Measurements from ENCODE around the gene PAFAH1B1. TPM values are rescaled to one million over a fixed set of nuclear protein-coding genes. Genes with fewer than 3 reads are reported as not detected.
"Not testable (repeated sequence)": the region's sequence is repeated elsewhere in the genome, so short reads cannot be mapped to it uniquely, and the experiment has no call there.

Gene PAFAH1B1
- total RNA-seq, 1 donor from 2014 or later: 109 TPM

DNA sequence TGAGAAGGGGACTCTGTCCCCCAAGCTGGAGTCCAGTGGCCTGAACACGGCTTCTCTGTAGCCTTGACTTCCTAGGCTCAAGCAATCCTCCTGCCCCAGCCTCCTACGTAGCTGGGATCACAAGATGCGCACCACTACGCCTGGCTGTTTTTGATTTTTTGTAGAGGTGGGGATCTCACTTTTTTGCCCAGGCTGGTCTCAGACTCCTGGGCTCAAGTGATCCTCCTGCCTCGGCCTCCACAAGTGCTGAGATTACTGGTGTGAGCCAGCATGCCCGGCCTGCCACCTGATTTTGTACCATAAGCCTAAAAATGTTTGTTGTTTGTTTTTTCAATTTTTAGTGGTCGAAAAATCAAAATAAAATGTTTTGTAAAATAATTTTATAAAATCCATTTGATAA, 19.2 kb downstream of the PAFAH1B1 start:
- Histone ChIP-seq H3K27me3 (ENCODE audit: control insufficient read depth, insufficient read depth, low read length) (no peaks in the 10 kb centered on the region), H3K36me3 (ENCODE audit: control insufficient read depth, insufficient read depth, low read length) (peaks cover 7% of the 10 kb centered on the region), H3K4me3 (ENCODE audit: low read depth, low read length) (no peak overlapping the region)
- TF ChIP-seq, protein P1, sequence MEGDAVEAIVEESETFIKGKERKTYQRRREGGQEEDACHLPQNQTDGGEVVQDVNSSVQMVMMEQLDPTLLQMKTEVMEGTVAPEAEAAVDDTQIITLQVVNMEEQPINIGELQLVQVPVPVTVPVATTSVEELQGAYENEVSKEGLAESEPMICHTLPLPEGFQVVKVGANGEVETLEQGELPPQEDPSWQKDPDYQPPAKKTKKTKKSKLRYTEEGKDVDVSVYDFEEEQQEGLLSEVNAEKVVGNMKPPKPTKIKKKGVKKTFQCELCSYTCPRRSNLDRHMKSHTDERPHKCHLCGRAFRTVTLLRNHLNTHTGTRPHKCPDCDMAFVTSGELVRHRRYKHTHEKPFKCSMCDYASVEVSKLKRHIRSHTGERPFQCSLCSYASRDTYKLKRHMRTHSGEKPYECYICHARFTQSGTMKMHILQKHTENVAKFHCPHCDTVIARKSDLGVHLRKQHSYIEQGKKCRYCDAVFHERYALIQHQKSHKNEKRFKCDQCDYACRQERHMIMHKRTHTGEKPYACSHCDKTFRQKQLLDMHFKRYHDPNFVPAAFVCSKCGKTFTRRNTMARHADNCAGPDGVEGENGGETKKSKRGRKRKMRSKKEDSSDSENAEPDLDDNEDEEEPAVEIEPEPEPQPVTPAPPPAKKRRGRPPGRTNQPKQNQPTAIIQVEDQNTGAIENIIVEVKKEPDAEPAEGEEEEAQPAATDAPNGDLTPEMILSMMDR (IDR thresholded peaks at IDR 0.05; ENCODE audit: insufficient read depth, low read length, severe bottlenecking): no peak
- DNase-seq (ENCODE audit: low read depth) (no peak), FAIRE-seq (no peak)

DNA sequence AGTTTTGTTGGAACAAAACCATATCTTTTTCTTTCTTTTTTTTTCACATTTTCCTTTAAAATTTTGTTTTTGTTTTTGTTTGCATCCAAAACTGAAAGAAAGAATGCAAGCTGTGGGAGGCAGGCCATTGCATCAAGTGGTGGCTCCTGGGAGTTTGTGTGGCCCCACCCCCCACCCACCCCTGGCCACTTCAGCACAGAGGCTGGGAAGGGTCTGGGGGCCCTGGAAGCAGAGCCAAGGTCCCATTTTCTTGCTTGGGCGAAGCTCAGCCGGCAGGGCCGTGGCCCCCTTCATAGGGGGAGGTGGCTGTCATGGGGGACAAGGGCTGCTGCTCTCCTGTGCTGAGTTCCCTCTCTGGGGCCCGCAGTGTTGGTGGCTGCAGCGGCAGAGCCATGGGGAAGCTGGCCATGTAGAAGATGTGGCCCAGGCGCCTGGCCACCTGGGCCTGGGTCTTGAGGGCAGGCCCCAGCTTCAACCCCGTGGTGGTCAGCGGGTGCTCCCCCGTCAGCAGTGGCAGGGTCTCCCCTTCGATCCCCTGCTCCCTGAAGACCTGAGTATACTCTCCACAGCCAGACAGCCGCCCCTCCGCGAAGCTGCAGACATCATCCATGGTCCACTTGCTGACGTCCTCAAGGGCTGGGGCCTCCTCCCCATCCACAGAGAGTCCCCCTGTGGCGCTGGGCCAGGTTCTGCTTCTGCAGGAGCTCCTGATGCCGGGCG, 19.8 kb downstream of the PAFAH1B1 start:
- Histone ChIP-seq H3K27me3 (ENCODE audit: control insufficient read depth, insufficient read depth, low read length) (no peaks in the 10 kb centered on the region), H3K4me3 (ENCODE audit: low read depth, low read length) (no peak overlapping the region), H3K36me3 (ENCODE audit: control insufficient read depth, insufficient read depth, low read length) (peaks cover 7% of the 10 kb centered on the region)
- FAIRE-seq: no peak
- no peak for DNase-seq (ENCODE audit: low read depth)
- TF ChIP-seq, protein P1 (IDR thresholded peaks at IDR 0.05; ENCODE audit: insufficient read depth, low read length, severe bottlenecking): no peak

DNA sequence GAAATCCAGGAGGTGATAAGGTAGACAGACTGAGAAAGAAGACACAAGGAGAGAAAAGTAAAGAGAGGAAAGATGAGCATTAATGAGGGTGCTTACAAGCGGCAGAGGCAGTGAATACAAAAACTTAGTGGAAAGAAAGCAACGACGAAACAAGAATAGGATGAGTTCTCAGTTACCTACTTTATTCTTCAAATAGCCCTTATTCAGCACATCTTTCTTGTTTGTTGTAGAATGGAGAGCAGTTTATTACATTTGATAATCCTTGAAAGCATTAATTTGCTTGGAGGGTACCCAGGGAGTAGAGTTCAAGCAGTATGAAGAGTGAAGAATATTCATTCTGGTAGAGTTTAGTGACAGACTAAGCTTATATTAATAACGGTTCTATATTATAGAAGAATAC, 22.4 kb downstream of the PAFAH1B1 start:
- Histone ChIP-seq H3K36me3 (ENCODE audit: control insufficient read depth, insufficient read depth, low read length) (peaks cover 7% of the 10 kb centered on the region), H3K4me3 (ENCODE audit: low read depth, low read length) (no peak overlapping the region), H3K27me3 (ENCODE audit: control insufficient read depth, insufficient read depth, low read length) (no peaks in the 10 kb centered on the region)
- TF ChIP-seq, protein P1 (IDR thresholded peaks at IDR 0.05; ENCODE audit: insufficient read depth, low read length, severe bottlenecking): no peak
- DNase-seq (ENCODE audit: low read depth) (no peak), FAIRE-seq (no peak)

DNA sequence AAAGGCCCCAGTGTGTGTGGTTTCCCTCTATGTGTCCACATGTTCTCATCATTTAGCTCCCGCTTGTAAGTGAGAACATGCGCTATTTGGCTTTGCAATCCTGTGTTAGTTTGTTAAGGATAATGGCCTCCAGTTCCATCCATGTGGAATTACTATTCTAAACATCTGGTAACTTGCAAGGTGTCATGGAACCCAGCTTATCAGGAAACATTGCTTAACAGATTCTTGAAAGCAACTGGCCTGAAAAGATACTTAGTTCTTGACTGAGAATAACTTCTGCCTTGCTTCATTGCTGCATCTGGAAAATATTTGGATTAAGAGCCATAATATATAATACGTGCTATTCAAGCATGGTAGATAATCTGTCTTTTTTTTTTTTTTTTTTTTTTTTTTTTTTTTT, 27.8 kb downstream of the PAFAH1B1 start:
- Histone ChIP-seq H3K4me3 (ENCODE audit: low read depth, low read length) (no peak overlapping the region), H3K36me3 (ENCODE audit: control insufficient read depth, insufficient read depth, low read length) (peaks cover 6% of the 10 kb centered on the region), H3K27me3 (ENCODE audit: control insufficient read depth, insufficient read depth, low read length) (no peaks in the 10 kb centered on the region)
- TF ChIP-seq, protein P1 (IDR thresholded peaks at IDR 0.05; ENCODE audit: insufficient read depth, low read length, severe bottlenecking): no peak
- no peak for FAIRE-seq
- no peak for DNase-seq (ENCODE audit: low read depth)

DNA sequence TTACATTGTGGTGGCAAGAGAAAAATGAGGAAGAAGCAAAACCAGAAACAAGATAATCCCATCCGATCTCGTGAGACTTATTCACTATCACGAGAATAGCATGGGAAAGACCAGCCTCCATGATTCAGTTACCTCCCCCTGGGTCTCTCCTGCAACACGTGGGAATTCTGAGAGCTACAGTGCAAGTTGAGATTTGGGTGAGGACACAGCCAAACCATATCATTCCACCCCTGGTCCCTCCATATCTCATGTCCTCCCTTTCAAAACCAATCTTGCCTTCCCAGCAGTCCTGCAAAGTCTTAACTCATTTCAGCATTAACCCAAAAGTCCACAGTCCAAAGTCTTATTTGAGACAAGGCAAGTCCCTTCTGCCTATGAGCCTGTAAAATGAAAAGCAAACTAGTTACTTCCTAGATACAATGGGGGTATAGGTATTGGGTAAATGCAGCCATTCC, 28.5 kb downstream of the PAFAH1B1 start:
- not testable (repeated sequence) for H3K27me3 ChIP-seq (ENCODE audit: control insufficient read depth, insufficient read depth, low read length); H3K4me3 ChIP-seq (ENCODE audit: low read depth, low read length); DNase-seq (ENCODE audit: low read depth); FAIRE-seq; H3K36me3 ChIP-seq (ENCODE audit: control insufficient read depth, insufficient read depth, low read length)

DNA sequence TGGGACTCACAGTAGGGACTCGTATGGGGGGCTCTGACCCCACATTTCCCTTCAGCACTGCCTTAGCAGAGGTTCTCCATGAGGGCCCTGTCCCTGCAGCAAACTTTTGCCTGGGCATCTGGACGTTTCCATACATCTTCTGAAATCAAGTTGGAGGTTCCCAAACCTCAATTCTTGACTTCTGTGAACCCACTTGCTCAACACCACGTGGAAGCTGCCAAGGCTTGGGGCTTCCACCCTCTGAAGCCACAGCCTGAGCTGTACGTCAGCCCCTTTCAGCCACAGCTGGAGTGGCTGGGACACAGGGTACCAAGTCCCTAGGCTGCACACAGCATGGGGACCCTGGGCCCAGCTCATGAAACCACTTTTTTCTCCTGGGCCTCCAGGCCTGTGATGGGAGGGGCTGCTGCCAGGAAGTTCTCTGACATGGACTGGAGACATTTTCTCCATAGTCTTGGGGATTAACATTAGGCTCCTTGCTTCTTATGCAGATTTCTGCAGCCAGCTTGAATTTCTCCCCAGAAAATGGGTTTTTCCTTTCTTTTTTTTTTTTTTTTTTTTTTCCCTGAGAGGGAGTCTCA, 29.4 kb downstream of the PAFAH1B1 start:
- DNase-seq (ENCODE audit: low read depth); H3K27me3 ChIP-seq (ENCODE audit: control insufficient read depth, insufficient read depth, low read length); FAIRE-seq; H3K4me3 ChIP-seq (ENCODE audit: low read depth, low read length); H3K36me3 ChIP-seq (ENCODE audit: control insufficient read depth, insufficient read depth, low read length): not testable (repeated sequence)
